NB4 (cell line): ENCODE results near the gene SAG.

Experiments
- DNase-seq: peaks from one replicate; pipeline ENCODE4 v3.0.0; 2010; ENCODE audit warnings: low read depth
- H3K4me3 ChIP-seq: one replicate; pipeline ENCODE4 v1.5.1; 2011; ENCODE audit warnings: mild to moderate bottlenecking, low read depth, low read length, moderate library complexity
- CTCF ChIP-seq: IDR thresholded peaks from one replicate; pipeline ENCODE4 v1.5.1; 2012; ENCODE audit warnings: low read depth, low read length
- MAX ChIP-seq: IDR thresholded peaks from 2 replicates; pipeline ENCODE4 v1.6.1; 2011; ENCODE audit warnings: low read depth, low read length
- MYC ChIP-seq: IDR thresholded peaks from 2 replicates; pipeline ENCODE4 v1.6.1; 2011; ENCODE audit warnings: low read depth, low read length
- POLR2A ChIP-seq: IDR thresholded peaks from 2 replicates; pipeline ENCODE4 v1.6.1; 2011; ENCODE audit warnings: mild to moderate bottlenecking; ENCODE audit not compliant: insufficient read length; ENCODE audit errors: extremely low read depth

Gene SAG

DNA sequence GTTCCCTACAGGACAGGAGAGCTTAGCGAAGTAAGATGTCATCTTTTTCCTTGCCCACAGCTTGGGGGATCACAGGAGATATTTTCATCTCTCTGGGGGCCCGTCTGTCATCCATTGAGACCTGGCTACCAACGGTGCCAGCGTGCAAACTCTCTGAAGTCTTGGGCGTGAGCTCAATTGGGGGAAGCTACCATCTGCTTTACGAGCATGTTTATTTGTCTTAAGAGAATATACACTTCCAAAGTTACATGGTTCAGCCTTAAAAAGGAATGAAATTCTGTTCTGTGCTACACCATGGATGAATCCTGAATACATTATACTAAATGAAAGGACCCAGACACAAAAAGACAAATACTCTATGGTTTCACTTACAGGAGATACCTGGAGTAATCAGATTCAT, 13.6 kb downstream of the SAG start:
- H3K4me3 ChIP-seq: no peak overlapping the region
- no peak for TF ChIP-seq POLR2A
- no peak for DNase-seq

- DNase-seq: no peak
- H3K4me3 ChIP-seq: no peak overlapping the region
- TF ChIP-seq CTCF (no peak), MYC (no peak), POLR2A (no peak), MAX (no peak)
Measured at GRCh38 chr2:233323851-233324250, 16.2 kb downstream of the SAG start.

DNA sequence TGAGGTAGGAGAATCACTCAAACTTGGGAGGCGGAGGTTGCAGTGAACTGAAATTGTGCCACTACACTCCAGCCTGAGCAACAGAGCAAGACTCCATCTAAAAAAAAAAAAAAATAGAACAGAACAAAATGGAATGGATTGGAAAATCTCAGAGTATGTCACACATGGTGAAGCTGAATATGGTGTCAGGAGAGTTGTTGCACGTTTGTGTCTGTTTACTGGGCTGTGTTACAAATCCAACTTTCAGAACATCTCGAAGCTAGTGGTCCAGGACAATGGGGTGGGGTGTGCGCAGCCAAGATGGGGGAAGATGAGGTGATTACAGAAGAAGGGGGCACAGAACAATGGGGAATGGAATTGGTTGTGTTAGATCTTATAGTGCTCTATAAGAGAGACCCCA, 17.6 kb downstream of the SAG start:
- TF ChIP-seq MAX: no peak
- no peak overlapping the region for H3K4me3 ChIP-seq
- DNase-seq: no peak

DNA sequence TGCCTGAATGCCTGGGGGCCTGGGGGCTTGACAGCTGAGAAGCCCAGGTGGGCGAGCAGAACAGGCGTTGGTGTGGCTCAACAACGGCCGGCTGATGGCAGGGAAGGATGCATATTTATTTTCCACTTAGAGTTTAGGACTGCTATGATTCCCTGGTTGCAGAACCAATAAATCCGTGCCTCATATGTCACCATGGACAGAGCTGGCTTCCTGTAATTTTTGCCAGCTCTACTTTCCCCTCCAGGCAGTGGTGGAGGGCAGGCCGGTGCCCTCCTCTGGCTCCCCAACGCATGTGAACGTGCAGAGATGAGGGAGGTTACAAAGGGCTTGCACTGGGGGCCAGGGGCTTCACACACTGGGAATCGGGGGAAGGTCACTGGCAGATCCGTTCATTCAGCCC, 18.2 kb downstream of the SAG start:
- H3K4me3 ChIP-seq: no peak overlapping the region
- DNase-seq: no peak
- no peak for TF ChIP-seq CTCF
- TF ChIP-seq POLR2A: no peak
- no peak for TF ChIP-seq MYC
- no peak for TF ChIP-seq MAX

DNA sequence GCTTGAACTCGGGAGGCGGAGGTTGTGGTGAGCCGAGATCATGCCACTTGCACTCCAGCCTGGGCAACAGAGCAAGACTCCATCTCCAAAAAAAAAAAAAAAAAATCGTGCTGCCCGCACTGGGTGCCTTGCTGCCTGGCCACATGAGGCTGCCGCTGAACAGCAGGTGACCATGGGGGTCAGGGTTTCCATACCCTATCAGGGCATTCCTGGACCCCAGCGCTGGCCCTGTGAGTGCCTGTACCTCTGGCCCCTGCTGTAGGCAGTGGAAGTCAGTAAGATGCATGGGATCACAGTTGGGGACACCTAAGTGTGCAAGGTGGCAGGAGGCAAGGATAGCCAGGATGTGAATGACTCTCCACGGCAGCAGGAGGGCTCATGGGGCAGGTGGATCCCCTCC, 18.9 kb downstream of the SAG start:
- TF ChIP-seq MYC: no peak
- TF ChIP-seq POLR2A: no peak
- TF ChIP-seq MAX: no peak
- TF ChIP-seq CTCF: no peak
- DNase-seq: no peak
- H3K4me3 ChIP-seq: no peak overlapping the region

- no peak overlapping the region for H3K4me3 ChIP-seq
- no peak for TF ChIP-seq POLR2A
- no peak for TF ChIP-seq CTCF
- TF ChIP-seq MYC: no peak
- TF ChIP-seq MAX: no peak
- DNase-seq: no peak
Measured at GRCh38 chr2:233328922-233329321, 21.3 kb downstream of the SAG start.

- no peak for DNase-seq
- TF ChIP-seq POLR2A (no peak), MAX (no peak), MYC (no peak), CTCF (no peak)
- no peak overlapping the region for H3K4me3 ChIP-seq
Measured at GRCh38 chr2:233329489-233330135, 22.0 kb downstream of the SAG start.
